LHCN-M2 (cell line): ENCODE results near the gene DENND2A. TPM values are rescaled to one million over a fixed set of nuclear protein-coding genes. Genes with fewer than 3 reads are reported as not detected.
"Not testable (repeated sequence)": the region's sequence is repeated elsewhere in the genome, so short reads cannot be mapped to it uniquely, and the experiment has no call there.

Experiments
- DNase-seq: peaks from one replicate; pipeline ENCODE4 v3.0.0-alpha.2; 2012; ENCODE audit warnings: low read depth
- total RNA-seq: library from RNA; depleted of rRNA; stranded (reverse); fragments of >200 nt; gene quantifications from 2 replicates; pipeline ENCODE4 v1.2.3, GENCODE V29; 2014

DENND2A gene
- total RNA-seq, 1 experiment from 2014 or later, result not detected

DNA sequence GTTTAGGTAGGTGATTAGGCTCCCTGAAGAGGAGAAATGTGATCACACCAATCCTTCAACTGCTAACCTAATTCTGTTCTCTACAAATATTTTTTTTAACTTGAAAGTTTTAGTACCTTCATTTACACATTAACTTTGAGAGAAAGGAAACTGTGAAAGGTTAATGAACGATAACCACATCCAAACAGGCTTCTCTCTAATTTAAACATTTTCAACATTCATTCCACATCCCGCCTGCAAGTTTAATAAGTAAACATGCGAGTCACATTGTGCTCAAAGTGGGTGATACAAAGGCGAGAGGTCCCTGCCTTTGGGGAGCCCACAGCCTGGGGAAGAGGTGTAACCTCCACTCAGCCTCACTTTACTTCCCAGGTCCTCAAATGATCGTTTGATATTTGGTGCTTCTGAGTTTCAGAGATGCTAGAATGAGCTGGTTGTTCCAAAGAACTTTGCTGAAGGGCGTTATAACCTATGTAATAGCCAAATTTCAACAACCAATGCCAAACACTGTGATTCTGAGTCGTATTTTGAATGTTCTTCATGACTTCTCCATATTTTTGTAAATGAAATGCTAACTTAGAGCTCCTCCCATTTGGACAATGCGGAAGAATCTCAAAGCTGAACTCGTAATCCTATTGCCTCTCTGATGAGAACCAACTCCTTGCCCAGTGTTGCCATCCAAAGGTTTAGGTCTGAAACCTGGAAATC, 47.5 kb downstream of the DENND2A start:
- no peak for DNase-seq

DNA sequence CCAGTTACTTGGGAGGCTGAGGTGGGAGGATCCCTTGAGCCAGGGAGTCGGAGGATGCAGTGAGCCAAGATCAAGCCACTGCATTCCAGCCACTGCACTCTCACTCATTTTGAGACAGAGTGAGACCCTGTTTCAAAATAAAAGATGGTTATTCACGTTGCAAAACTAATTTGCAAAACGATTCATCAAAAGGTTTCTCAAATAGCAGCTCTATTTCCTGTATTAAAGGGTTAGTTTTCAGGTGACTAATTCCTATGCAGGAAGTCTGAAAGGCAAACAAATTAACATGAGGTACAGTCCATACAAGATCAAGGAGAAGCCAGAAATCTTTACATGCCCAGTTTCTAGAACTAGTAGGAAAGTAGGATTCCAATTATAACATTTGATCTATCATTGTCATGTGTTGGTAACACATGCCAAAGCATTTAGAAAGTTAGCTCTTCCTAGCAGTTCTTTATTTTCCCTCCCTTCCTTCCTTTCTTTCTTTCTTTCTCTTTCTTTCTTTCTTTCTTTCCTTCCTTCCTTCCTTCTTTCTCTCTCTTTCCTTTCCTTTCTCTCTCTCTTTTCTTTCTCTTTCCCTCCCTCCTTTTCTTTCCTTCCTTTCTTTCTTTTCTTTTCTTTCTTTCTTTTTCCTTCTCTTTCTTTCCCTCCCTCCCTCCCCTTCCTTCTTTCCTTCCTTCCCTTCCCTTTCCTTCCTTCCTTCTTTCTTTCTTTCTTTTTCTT, 49.3 kb downstream of the DENND2A start:
- DNase-seq, result no peak

DNA sequence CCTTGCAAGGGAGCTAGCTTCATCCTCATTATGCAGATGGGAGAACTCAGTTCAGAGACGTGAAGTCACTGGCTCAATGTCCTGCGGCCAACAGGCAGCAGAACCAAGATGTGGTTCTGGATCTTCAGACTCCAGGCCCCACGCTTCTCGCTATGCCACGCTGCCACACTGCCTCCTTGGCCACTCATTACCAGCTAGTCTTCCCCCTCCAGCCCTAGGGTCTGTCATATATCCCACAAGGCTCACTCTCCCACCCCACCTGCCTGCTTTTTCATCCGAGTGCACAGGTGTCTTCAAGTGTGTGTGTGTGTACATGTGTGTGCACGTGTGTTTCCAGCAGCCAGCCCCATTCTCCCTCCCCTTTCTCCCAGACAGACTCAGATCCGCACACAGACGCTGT, 53.4 kb downstream of the DENND2A start:
- no peak for DNase-seq

DNA sequence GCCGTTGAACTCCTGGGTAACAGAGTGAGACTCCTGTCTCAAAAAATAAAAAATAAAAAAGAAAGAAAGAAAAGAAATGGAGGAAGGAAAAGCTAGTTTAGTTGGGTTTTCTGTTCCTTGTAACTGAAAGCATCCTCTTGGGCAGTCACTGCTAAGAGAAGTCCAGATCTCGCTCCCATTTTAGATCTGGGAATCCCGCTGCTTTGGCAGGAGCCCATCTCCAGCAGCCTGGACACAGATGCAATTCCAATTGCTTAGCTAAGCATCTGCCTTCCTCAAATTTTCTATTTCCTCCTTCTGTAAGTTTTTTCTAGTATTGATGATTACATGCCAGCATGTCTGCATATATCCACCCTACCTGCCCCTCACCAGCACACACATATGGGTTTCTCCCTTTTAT, 54.1 kb downstream of the DENND2A start:
- no peak for DNase-seq

DNA sequence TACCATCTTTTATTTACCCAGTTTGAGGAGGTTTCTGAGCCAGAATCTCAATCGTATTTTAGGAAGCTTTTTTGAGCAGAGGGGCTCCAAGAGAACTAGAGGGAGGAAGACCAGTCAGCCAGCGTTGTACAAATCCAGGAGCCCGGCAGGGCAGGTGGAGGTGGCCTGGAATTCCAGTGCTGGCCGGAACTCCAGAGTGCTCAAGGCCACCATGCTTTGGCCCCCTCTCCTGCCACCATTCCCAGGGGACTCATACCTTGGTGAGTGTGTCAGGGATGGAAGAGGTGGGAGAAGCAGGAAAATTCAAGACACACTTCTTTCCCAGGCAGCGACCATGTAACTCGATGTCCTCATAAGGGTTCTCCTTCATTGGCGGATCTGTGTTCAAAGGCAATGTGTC, 55.3 kb downstream of the DENND2A start:
- DNase-seq, result no peak

DNA sequence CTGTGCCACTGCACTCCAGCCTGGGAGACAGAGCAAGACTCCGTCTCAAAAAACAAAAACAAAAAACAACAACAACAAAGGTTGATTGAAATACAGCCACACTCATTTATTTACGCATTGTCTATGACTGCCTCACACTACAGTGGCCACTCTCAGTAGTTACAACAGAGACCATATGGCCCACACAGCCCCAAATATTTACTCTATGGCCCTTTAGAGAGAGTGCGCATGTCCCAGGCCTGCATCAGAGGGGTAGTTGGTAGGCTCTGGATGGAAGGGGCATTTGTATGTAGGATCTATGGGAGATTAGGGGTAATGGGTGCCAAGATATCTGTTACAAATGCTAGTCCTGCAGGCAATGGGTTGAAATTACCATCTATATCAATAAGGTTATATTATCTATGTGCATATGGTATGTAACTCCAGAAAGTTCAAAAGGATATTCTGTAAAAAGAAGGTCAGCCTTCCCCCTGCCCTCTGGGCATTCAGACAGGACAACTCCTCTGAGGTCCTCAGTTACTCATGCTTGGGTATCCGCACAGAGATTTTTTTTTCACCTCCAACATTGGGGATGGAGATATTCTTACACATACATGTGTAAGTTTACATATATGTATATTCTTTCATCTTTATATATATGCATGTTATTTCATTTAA, 56.3 kb downstream of the DENND2A start:
- no peak for DNase-seq

DNA sequence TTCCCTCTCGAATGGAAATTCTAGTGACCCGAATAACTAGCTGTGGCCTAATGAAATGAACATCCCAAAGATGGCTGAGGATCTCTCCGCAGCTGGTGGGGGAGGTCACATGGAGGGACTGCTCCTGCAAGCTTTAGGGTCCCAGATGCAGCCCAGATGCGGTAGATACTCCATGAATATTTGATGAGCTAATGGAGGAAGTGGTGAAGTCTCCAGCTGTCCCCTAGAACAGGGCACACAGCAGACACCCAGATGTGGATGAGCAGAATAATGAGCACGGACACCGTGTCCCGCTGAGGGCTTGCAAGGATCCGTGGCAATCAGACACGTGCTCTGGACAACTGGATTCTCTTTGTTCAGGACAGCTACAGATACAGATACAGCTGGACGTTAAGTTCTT, 59.2 kb downstream of the DENND2A start:
- no peak for DNase-seq

DNA sequence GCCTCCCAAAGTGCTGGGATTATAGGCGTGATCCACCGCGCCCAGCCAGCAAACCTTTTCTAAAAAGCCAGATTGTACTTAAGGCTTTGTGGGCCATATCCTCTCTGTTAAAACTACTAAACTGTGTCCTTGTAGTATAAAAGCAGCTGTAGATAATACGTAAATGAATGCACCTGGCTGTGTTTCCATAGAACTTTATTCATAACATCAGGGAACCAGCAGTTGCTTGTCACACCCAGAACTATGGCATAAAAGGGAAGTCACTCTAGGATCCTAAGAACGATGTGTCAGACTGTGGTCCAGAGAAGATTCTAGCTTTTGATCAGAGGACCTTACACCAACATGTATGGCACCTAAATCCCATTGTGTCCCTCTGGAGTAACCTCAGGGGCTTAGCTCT, 63.0 kb downstream of the DENND2A start:
- no peak for DNase-seq

DNA sequence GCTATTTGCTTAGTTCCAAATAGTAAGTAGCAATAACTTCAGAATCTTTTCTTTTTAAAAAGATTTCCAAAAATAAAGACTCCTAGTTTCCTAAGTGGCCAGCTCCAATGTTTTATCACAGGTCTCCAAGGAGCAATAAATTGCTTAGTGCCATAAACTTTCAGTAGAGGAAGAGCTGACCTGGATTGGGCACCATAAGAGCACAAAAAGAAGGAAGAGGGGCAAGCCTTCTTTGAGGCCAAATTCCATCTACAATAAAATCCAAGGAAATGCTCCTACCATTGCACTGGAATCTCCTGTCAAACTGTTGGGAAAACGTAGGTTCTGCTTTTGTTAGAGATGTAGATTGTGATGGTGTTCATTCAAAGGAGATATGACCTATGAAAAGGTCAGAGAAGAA, 64.0 kb downstream of the DENND2A start:
- no peak for DNase-seq

DNA sequence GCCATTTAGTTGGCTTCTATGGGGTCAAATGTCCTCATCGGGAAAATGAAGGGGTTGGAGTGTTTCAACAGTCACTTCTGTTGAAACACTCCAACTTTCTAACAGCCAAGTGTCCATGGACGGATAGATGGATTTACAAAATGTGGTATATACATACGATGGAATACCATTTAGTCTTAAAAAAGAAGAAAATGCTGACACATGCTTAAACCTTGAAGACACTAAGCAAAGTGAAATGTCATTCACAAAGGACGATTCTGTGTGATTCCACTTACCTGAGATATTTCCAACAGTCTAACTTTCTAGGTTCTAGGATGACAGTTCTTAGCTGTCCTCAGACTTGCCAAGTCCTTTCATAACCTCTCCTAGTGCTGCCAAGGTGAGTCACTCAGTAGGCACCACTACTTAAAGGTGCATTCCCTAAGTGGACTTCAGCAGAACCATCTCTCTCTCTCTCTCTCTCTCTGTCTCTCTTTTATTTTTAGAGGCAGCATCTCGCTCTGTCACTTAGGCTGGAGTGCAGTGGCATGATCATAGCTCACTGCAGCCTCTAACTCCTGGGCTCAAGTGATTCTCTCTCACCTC, 69.0 kb downstream of the DENND2A start:
- DNase-seq, result no peak

DNA sequence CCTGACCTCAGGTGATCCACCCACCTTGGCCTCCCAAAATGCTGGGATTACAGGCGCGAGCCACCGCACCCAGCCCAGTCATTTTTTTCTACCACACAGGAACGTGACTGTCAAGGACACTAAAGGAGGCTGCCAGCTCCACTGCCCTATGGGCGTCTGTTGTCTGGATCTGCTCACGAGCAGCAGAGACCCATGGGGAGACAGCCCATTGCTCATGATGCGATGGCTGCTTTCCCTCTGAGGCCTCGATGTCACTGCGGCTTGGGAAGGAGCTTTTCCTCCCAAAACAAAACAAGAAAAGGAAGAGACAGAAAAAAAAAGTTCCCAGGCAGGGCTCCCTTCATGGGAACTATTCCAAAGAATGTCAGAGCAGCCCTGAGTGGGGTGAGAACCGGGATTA, 70.5 kb downstream of the DENND2A start:
- no peak for DNase-seq

DNA sequence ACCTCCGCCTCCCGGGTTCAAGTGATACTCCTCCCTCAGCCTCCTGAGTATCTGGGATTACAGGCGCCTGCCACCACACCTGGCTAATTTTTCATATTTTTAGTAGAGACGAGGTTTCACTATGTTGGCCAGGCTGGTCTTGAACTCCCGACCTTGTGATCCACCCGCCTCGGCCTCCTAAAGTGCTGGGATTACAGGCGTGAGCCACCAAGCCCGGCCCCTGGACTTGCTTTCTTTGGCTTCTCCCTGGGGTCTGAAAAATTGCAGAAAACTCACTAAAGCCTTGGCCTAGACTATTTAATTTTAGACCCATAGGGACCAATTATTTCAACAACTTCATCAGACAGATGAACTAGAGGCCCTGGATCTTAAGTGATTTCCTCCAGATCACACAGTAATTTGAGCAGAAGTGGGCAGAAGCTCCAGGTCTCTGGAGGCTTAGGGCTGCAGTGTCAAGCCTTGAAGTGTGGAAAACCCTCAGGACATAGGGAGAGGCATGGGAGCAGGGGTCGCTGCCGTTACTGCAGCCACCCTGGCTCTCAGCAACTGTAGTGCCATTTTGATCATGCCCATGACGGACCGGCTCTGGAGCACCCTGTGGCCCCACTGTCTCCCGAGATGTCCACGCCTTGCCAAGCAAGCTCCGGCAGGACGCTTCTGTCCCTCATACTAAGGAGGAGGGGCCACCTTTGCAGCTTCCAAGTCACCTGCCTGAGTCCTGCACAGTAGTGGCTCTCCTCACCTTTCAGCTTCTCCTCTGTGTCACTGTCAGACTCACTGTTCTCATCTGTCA, 72.4 kb downstream of the DENND2A start:
- DNase-seq, result no peak

DNA sequence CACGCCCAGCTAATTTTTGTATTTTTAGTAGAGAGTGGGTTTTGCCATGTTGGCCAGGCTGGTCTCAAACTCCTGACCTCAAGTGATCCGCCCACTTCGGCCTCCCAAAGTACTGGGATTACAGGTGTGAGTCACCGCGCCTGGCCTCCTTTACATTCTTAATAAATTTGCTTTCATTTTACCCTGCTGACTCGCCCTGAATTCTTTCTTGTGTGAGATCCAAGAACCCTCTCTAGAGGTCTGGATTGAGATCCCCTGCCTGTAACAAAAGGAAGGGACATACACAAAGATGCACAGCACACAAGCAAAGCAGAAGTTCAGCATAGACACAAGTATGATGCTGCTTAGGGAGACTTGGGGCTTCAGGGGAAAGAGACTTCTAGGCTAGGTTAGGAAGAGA, 74.4 kb downstream of the DENND2A start:
- DNase-seq, result peak; percentile 30

DNA sequence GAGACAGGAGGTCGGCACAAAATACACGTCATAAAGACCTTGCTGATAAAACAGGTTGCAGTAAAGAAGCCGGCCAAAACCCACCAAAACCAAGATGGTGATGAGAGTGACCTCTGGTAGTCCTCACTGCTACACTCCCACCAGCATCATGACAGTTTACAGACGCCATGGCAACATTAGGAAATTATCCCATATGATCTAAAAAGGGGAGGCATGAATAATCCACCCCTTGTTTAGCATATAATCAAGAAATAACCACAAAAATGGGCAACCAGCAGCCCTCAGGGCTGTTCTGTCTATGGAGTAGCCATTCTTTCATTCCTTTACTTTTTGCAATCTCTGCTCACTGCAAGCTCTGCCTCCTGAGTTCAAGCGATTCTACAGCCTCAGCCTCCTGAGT, 74.9 kb downstream of the DENND2A start:
- not testable (repeated sequence) for DNase-seq

DNA sequence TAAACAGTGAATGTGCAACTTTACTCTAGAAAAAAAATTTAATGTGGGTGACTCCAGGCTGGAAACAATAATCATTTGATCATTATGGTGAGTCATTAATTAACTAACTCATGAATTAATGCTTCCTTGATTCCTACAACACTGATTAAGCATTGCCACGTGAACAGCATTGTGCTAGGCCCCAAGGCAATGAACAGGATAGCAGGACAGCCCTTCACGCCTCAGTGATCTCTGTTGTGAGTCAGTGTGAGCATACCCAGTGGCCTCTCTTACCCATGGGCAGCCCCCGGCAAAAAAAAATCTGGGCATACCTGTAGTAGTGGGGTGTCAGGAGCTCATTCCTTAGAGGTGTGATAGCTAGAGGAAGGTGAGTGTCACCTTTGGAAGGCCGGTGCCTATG, 76.0 kb downstream of the DENND2A start:
- DNase-seq, result no peak

DNA sequence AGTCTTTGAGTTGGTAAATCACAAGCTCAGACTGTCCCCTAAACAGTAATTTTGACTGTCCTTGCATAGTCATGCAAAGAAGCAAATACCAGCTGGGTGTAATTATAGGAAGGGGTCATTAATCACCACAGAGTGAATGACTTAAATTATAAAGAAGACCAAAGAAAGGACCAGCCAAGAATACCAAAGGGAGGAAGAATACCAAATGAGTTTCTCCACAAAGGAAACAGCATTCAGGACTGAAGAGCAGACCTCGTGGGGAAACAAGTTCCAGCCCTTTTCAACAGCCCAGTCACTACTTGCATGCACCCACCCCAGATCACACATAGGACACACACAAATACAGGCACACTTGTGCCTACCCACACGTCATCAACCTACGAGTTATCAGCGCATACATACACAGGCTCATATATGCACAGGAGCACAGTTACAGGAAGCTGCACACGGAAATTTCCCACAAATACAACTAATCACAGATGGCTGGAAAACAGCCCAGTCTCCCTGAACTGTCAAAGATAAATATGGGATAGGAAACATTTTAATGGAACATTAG, 77.6 kb downstream of the DENND2A start:
- DNase-seq, result no peak

DNA sequence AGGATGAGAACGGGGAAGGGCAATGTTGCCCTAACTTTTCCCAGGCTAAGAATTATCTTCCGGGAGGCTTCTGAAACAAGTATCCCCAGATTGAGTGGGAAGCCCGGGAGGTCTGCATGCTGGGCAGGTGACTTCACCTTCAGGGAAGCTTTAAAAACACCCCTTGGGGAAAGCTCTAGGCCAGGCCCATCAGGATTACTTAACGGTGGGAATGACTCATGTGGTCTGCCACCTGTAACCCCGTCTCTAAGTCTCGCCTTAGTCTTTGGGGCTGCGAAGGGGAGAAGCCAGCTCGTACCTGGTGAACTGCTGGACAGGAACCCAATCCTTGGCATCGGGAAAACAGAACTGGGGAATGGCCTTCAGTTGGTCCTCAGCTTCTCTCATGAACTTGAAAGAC, 81.2 kb downstream of the DENND2A start:
- DNase-seq, result no peak

DNA sequence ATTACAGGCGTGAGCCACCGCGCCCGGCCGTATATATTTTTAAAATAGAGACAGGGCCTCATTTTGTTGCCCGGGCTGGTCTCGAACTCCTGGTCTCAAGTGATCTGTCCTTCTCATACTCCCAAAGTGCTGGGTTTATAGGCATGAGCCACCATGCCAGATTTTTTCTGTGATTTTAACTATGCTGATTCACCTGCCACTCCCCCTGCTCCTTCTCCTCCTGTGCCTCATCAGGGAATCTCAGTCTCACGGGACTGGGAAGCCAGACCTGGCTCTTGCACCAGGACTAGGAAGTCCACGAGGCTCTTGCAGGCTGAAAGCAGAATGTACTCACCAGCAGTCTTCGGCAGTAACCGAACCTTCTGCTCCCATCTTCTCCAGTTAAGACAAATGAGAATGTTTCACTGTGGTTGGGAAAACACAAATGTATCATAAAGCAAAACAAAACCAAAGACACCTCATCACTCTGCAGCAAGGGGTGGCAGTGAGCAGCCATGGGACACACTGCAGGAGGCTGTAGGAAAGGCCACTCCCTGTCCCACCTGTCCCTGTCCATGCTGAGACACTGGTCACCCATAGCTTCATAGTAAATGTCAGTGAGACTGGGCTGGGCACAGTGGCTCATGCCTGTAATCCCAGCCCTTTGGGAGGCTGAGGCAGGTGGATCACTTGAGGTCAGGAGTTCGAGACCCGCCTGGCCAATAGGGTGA, 82.6 kb downstream of the DENND2A start:
- no peak for DNase-seq

DNA sequence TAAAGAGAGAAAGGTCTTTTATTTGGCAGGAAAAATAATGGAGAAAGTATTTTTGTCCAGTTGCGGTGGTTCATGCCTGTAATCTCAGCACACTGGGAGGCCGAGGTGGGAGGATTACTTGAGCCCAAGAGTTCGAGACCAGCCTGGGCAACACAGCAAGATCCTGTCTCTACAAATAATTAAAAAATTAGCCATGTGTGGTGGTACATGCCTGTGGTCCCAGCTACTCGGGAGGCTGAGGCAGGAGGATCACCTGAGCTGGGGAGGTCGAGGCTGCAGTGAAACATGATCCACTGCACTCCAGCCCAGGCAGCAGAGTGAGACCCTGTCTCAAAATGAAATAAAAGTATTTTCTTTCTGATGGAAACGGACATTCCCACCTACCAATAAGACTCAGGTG, 83.5 kb downstream of the DENND2A start:
- DNase-seq, result no peak

DNA sequence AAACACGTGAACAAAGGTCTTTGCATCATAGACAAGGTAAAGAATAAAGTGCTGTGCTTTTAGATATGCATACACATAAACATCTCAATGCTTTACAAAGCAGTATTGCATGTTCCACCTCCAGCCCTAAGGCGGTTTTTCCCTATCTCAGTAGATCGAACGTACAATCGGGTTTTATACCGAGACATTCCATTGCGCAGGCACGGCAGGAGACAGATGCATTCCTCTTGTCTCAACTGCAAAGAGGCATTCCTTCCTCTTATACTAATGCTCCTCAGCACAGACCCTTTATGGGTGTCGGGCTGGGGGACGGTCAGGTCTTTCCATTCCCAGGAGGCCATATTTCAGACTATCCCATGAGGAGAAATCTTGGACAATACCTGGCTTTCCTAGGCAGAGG, 87.4 kb downstream of the DENND2A start:
- DNase-seq, result not testable (repeated sequence)

DNA sequence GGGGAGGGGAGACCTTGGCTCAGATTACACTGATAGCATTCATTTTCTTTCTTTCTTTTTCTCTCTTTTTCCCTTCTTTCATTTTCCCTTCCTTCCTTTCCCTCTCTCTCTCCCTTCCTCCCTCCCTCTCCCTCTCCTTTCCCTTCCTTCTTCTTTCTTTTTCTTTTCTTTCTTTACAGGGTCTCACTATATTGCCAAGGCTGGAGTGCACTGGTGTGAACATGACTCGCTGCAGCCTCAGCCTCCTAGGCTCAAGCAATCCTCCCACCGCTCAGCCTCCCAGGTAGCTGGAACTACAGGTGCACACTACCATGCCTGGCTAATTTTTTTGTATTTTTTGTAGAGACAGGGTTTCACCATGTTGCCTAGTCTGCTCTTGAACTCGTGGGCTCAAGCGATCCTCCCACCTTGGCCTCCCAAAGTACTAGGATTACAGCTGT, 88.4 kb downstream of the DENND2A start:
- no peak for DNase-seq
